GM12878 (cell line): ENCODE measurements around the gene SLC39A5. TPM values are rescaled to one million over a fixed set of nuclear protein-coding genes. Genes with fewer than 3 reads are reported as not detected.

ENCODE experiments used
- ATAC-seq: fragments of 200-7000 bp; cut with Tn5 transposase; 3 replicates; pipeline ENCODE4 v1.9.1; 2020; ENCODE audit warnings: mild to moderate bottlenecking, moderate library complexity
- BruUV-seq: library from RNA; stranded (reverse); fragments of 400-500 nt; replicated peaks from 2 replicates; lab custom pipeline; 2021; lab: Mats Ljungman, UMichigan
- CTCF ChIA-PET: fragments of 300-600 bp; sonication (Branson Sonifier 250); formaldehyde crosslinking; extraction: SDS; loops from one replicate; lab custom pipeline; 2021; ENCODE audit warnings: inconsistent platforms; lab: Yijun Ruan, JAX
- POLR2A ChIA-PET: fragments of 350-600 bp; formaldehyde crosslinking; extraction: SDS; loops from one replicate; lab custom pipeline; 2021; ENCODE audit warnings: inconsistent platforms; lab: Charles Lee
- RAD21 ChIA-PET: fragments of 300-600 bp; sonication (Branson Sonifier 250); formaldehyde crosslinking; loops from one replicate; lab custom pipeline; 2023; ENCODE audit warnings: antibody characterized with exemption; ENCODE audit not compliant: unreplicated experiment; lab: Charles Lee
- SMC1A ChIA-PET: fragments of 300-600 bp; sonication (Branson Sonifier 250); formaldehyde crosslinking; loops from one replicate; lab custom pipeline; 2023; ENCODE audit not compliant: unreplicated experiment, uncharacterized antibody; lab: Charles Lee
- DNase-seq: peaks from one replicate; pipeline ENCODE4 v3.0.0-alpha.2; 2011; ENCODE audit warnings: low read depth, low spot score
- FAIRE-seq: peaks from 3 replicates; lab custom pipeline; 2011; peaks lifted over from hg19 to GRCh38; lab: Jason Lieb, UNC
- H2AFZ ChIP-seq: 2 replicates; pipeline ENCODE4 v1.6.0; 2011; ENCODE audit warnings: low read depth, low read length, control low read depth; ENCODE audit not compliant: control insufficient read depth
- H3K27ac ChIP-seq: 2 replicates; pipeline ENCODE4 v1.5.1; 2011; ENCODE audit warnings: control low read depth; ENCODE audit not compliant: control insufficient read depth, insufficient read depth
- H3K27me3 ChIP-seq, 2 experiments: replicated peaks in 1 of 2; 2 replicates each; pipeline versions ENCODE4 v1.6.0 to v1.6.1; 2011; ENCODE audit warnings: low read length in 1 of 2; ENCODE audit not compliant: control insufficient read depth in 2 of 2, insufficient read depth in 2 of 2
- H3K36me3 ChIP-seq, 2 experiments: 2 replicates each; pipeline ENCODE4 v1.5.1; 2011; ENCODE audit warnings: low read length in 1 of 2; ENCODE audit not compliant: control insufficient read depth in 2 of 2, insufficient read depth in 2 of 2
- H3K4me1 ChIP-seq: 2 replicates; pipeline ENCODE4 v1.6.1; 2011; ENCODE audit warnings: mild to moderate bottlenecking, low read length, moderate library complexity, mixed read lengths; ENCODE audit not compliant: control insufficient read depth, insufficient read depth
- H3K4me2 ChIP-seq: 2 replicates; pipeline ENCODE4 v1.6.0; 2011; ENCODE audit warnings: control low read depth; ENCODE audit not compliant: control insufficient read depth, insufficient read depth
- H3K4me3 ChIP-seq: fragments of 200-600 bp; sonication (generic); 2 replicates; pipeline ENCODE4 v1.5.1; 2016
- H3K79me2 ChIP-seq: 2 replicates; pipeline ENCODE4 v1.6.0; 2011; ENCODE audit warnings: low read length; ENCODE audit not compliant: control insufficient read depth, insufficient read depth
- H3K9ac ChIP-seq: 2 replicates; pipeline ENCODE4 v1.8.0; 2011; ENCODE audit warnings: low read length, control low read depth, mixed read lengths; ENCODE audit not compliant: control insufficient read depth, insufficient read depth
- H3K9me3 ChIP-seq: replicated peaks from 3 replicates; pipeline ENCODE4 v1.5.1; 2011; ENCODE audit warnings: mild to moderate bottlenecking, low read length; ENCODE audit not compliant: control insufficient read depth, insufficient read depth
- H4K20me1 ChIP-seq: 2 replicates; pipeline ENCODE4 v1.6.0; 2011; ENCODE audit not compliant: control insufficient read depth, insufficient read depth
- EGR1 ChIP-seq, 2 experiments: IDR thresholded peaks; 1 replicate in 1 of 2; 2 replicates in 1 of 2; pipeline ENCODE4 v1.6.1; 2011 to 2012; ENCODE audit warnings: low read depth in 2 of 2, low read length in 2 of 2, borderline replicate concordance in 1 of 2, mild to moderate bottlenecking in 1 of 2, moderate library complexity in 1 of 2
- IKZF2 ChIP-seq, 2 experiments: fragments of 450-650 bp; IDR thresholded peaks; 2 replicates each; pipeline ENCODE4 v1.6.1; 2017; ENCODE audit warnings: mild to moderate bottlenecking in 2 of 2, moderate library complexity in 2 of 2
- IRF4 ChIP-seq: IDR thresholded peaks from 2 replicates; pipeline ENCODE4 v1.6.1; 2011; ENCODE audit warnings: low read depth, low read length
- PAX5 ChIP-seq: IDR thresholded peaks from 2 replicates; pipeline ENCODE4 v1.6.1; 2011; ENCODE audit warnings: low read depth, low read length, borderline replicate concordance
- RBBP5 ChIP-seq: fragments of 200-600 bp; sonication (generic); conservative IDR thresholded peaks from 2 replicates; pipeline ENCODE4 v1.6.1; 2016
- TARDBP ChIP-seq: IDR thresholded peaks from 2 replicates; pipeline ENCODE4 v1.6.1; 2016; ENCODE audit warnings: borderline replicate concordance
- TCF12 ChIP-seq: IDR thresholded peaks from 2 replicates; pipeline ENCODE4 v1.6.1; 2011; ENCODE audit warnings: low read depth, mild to moderate bottlenecking, low read length
- ZBTB40 ChIP-seq: fragments of 450-650 bp; IDR thresholded peaks from 2 replicates; pipeline ENCODE4 v1.6.1; 2016; ENCODE audit warnings: mild to moderate bottlenecking, moderate library complexity, borderline replicate concordance
- WGBS: methylation state at CpG from one replicate; pipeline ENCODE4 v1.1.6; 2016; ENCODE audit warnings: low lambda C conversion rate; ENCODE audit not compliant: insufficient replicate concordance, insufficient coverage; ENCODE audit errors: missing lambda C conversion rate; 5-methylcytosine and 5-hydroxymethylcytosine counted together
- in situ Hi-C: fragments of 300-500 bp; cut with MboI; formaldehyde crosslinking; loops from 9 replicates; pipeline ENCODE4 v1.14.3; 2018; ENCODE audit warnings: mixed read lengths
- intact Hi-C: fragments of 100-400 bp; cut with micrococcal nuclease; formaldehyde crosslinking; loops from one replicate; pipeline ENCODE4 v1.14.2; 2022; ENCODE audit not compliant: unreplicated experiment
- polyA plus RNA-seq, 11 experiments: library from polyadenylated mRNA; depleted of rRNA in 4 of 11; unstranded in 6 of 11; stranded (reverse) in 5 of 11; fragments of >200 nt; fragmentation: Nextera tagmentation in 4 of 11; fragmentation: Illumina TruSeq in 1 of 11; extraction: Ambion mirVana in 4 of 11; extraction: Trizol in 1 of 11; gene quantifications; 1 replicate in 1 of 11; 2 replicates in 10 of 11; pipeline versions ENCODE4 v1.2.1 to v1.2.3, GENCODE V29; 2011 to 2016; ENCODE audit warnings: inconsistent platforms in 2 of 11, missing spikeins in 2 of 11, low read depth in 1 of 11
- total RNA-seq, 4 experiments: library from RNA; depleted of rRNA in 3 of 4; stranded (reverse); fragments of >200 nt in 3 of 4; fragmentation: Illumina TruSeq in 1 of 4; extraction: Trizol in 1 of 4; gene quantifications; 2 replicates each; pipeline versions ENCODE4 v1.2.1 to v1.2.3, GENCODE V29; 2013 to 2021
- TF ChIP-seq, protein P1 (sequence below): fragments of 450-650 bp; IDR thresholded peaks from 2 replicates; pipeline ENCODE4 v1.6.1; 2016; ENCODE audit warnings: mild to moderate bottlenecking
- TF ChIP-seq, protein P2 (sequence below): fragments of 450-650 bp; formaldehyde crosslinking; IDR thresholded peaks from 2 replicates; pipeline ENCODE4 v1.4.0; 2020; ENCODE audit warnings: mild to moderate bottlenecking, moderate library complexity
- TF ChIP-seq, protein P3 (sequence below): fragments of 450-650 bp; IDR thresholded peaks from 2 replicates; pipeline ENCODE4 v1.6.1; 2017; ENCODE audit warnings: low read depth, mild to moderate bottlenecking, moderate library complexity

SLC39A5 gene
- total and polyA plus RNA-seq, 10 of the 15 experiments (the other 5 are each of a cell fraction or from before 2014, with no cell fraction given): 0.15 to 0.56 (median 0.15) TPM; not detected in 7

DNA sequence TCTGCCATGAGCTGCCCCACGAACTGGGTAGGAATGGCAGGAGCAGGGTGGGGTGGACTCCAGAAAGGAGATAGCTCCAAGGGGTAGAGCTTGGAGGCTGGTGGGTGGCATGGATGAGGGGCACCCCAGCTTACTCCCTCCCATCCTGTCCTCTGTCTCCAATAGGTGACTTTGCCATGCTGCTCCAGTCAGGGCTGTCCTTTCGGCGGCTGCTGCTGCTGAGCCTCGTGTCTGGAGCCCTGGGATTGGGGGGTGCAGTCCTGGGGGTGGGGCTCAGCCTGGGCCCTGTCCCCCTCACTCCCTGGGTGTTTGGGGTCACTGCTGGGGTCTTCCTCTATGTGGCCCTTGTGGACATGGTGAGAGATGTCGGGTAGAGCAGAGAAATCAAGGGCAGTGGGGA lies 7.1 kb downstream of the SLC39A5 start (continued):
- TF ChIP-seq, protein P1, sequence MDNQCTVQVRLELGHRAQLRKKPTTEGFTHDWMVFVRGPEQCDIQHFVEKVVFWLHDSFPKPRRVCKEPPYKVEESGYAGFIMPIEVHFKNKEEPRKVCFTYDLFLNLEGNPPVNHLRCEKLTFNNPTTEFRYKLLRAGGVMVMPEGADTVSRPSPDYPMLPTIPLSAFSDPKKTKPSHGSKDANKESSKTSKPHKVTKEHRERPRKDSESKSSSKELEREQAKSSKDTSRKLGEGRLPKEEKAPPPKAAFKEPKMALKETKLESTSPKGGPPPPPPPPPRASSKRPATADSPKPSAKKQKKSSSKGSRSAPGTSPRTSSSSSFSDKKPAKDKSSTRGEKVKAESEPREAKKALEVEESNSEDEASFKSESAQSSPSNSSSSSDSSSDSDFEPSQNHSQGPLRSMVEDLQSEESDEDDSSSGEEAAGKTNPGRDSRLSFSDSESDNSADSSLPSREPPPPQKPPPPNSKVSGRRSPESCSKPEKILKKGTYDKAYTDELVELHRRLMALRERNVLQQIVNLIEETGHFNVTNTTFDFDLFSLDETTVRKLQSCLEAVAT: no peak
- TF ChIP-seq IRF4 (no peak), TARDBP (no peak)

DNA sequence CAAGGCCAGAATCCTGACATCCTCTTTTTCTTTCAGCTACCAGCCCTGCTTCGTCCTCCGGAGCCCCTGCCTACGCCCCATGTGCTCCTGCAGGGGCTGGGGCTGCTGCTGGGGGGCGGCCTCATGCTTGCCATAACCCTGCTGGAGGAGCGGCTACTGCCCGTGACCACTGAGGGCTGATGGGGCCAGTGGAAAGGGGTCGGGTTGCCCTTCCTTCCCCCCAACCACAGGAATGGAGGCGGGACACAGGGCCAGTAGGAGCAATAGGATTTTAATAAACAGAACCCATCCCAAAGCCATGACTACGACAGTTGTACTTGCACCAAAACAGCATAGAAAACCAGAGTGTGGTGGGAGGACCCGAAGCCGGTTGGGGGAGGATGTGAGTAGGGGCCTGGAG lies 7.7 kb downstream of the SLC39A5 start:
- BruUV-seq: no TSS peak
- Histone ChIP-seq H3K36me3 (peaks cover 0 to 2% of the 10 kb centered on the region in 2 experiments; a peak in 2 of 4 replicates), H3K4me3 (no peak overlapping the region), H3K27me3 (no peaks in the 10 kb centered on the region), H3K79me2 (no peaks in the 10 kb centered on the region), H3K9ac (no peak overlapping the region), H3K4me1 (no peaks in the 10 kb centered on the region), H2AFZ (no peak overlapping the region), H3K27ac (no peak overlapping the region), H3K9me3 (no peaks in the 10 kb centered on the region), H3K4me2 (no peak overlapping the region), H4K20me1 (no peaks in the 10 kb centered on the region; the same call in 1 of the 2 replicates)
- RAD21 ChIA-PET: no interaction called here
- FAIRE-seq (no peak), ATAC-seq (no peak), DNase-seq (no peak)
- CTCF ChIA-PET: no interaction called here
- intact Hi-C loops (no loop called here), in situ Hi-C loops (no loop called here)
- SMC1A ChIA-PET: no interaction called here
- POLR2A ChIA-PET: interaction anchor here (0.6 kb wide), 1 partner anchor 111 kb away, joined by 4 read pairs; no protein-coding TSS in a partner anchor
- WGBS: 88% methylated on average over 11 of the region's 11 CpGs
- TF ChIP-seq ZBTB40: no peak
- TF ChIP-seq TCF12: no peak
- TF ChIP-seq, protein P2, sequence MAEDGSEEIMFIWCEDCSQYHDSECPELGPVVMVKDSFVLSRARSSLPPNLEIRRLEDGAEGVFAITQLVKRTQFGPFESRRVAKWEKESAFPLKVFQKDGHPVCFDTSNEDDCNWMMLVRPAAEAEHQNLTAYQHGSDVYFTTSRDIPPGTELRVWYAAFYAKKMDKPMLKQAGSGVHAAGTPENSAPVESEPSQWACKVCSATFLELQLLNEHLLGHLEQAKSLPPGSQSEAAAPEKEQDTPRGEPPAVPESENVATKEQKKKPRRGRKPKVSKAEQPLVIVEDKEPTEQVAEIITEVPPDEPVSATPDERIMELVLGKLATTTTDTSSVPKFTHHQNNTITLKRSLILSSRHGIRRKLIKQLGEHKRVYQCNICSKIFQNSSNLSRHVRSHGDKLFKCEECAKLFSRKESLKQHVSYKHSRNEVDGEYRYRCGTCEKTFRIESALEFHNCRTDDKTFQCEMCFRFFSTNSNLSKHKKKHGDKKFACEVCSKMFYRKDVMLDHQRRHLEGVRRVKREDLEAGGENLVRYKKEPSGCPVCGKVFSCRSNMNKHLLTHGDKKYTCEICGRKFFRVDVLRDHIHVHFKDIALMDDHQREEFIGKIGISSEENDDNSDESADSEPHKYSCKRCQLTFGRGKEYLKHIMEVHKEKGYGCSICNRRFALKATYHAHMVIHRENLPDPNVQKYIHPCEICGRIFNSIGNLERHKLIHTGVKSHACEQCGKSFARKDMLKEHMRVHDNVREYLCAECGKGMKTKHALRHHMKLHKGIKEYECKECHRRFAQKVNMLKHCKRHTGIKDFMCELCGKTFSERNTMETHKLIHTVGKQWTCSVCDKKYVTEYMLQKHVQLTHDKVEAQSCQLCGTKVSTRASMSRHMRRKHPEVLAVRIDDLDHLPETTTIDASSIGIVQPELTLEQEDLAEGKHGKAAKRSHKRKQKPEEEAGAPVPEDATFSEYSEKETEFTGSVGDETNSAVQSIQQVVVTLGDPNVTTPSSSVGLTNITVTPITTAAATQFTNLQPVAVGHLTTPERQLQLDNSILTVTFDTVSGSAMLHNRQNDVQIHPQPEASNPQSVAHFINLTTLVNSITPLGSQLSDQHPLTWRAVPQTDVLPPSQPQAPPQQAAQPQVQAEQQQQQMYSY (CRISPR knock-in tag): no peak
- no peak for TF ChIP-seq RBBP5
- no peak for TF ChIP-seq IKZF2 (IDR thresholded peaks at IDR 0.05)
- no peak for TF ChIP-seq EGR1 (IDR thresholded peaks at IDR 0.05; ENCODE audit: borderline replicate concordance in 1 of 2, low read depth in 2 of 2, low read length in 2 of 2)
- TF ChIP-seq, protein P3, sequence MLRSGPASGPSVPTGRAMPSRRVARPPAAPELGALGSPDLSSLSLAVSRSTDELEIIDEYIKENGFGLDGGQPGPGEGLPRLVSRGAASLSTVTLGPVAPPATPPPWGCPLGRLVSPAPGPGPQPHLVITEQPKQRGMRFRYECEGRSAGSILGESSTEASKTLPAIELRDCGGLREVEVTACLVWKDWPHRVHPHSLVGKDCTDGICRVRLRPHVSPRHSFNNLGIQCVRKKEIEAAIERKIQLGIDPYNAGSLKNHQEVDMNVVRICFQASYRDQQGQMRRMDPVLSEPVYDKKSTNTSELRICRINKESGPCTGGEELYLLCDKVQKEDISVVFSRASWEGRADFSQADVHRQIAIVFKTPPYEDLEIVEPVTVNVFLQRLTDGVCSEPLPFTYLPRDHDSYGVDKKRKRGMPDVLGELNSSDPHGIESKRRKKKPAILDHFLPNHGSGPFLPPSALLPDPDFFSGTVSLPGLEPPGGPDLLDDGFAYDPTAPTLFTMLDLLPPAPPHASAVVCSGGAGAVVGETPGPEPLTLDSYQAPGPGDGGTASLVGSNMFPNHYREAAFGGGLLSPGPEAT: no peak
- TF ChIP-seq PAX5: no peak
